ENCODE results near the gene IYD. TPM values are rescaled to one million over a fixed set of nuclear protein-coding genes. Genes with fewer than 3 reads are reported as not detected.

The IYD gene
- total RNA-seq, 1 experiment from 2014 or later, result not detected

DNA sequence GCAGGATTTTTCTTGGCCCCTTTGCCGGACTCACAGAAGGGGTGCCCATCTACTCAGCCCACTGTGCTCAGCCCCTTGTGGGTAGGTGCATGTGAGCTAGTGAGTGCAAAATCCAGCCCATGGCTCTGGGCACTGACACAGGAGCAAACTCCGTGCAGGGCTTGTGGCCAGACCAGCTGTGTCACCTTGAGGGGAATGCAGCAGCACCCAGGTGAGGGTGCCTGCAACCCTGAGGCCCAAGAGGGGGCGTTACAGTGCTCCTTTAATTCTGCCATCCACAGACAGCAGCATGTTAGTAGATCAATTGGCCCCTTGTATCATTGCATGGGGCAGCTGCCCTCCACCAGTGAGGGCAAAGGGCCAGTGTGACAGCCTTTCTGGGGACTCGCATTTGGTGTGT is 12.9 kb upstream of the IYD start:
- no peak overlapping the region for H3K4me2 ChIP-seq (ENCODE audit: insufficient read depth, insufficient read length, low read length)
- H2BK20ac ChIP-seq (ENCODE audit: low read depth, low read length, poor library complexity, severe bottlenecking), result no peak overlapping the region
- no peak overlapping the region for H2BK5ac ChIP-seq (ENCODE audit: insufficient read length, low read length)
- no peak overlapping the region for H3K23ac ChIP-seq (ENCODE audit: insufficient read length, low read depth, low read length)
- H4K20me1 ChIP-seq (ENCODE audit: control insufficient read depth, insufficient read depth, insufficient read length), result no peaks in the 10 kb centered on the region
- no peak overlapping the region for H2AFZ ChIP-seq (ENCODE audit: low read length)
- no peak overlapping the region for H3K27ac Mint-ChIP-seq
- no peaks in the 10 kb centered on the region for H3K79me1 ChIP-seq (ENCODE audit: insufficient read depth, low read depth, low read length, poor library complexity, severe bottlenecking)
- H3K56ac ChIP-seq (ENCODE audit: insufficient read length, low read depth, low read length), result no peak overlapping the region
- no peaks in the 10 kb centered on the region for H3K36me3 Mint-ChIP-seq (ENCODE audit: insufficient read depth in 1 of 3, low read depth in 3 of 3)
- H3K27ac ChIP-seq (ENCODE audit: insufficient read length, low read depth, low read length), result no peak overlapping the region
- H3K9me3 Mint-ChIP-seq, result no peaks in the 10 kb centered on the region; a peak in 1 of 5 replicates
- H3K4me3 Mint-ChIP-seq, result no peak overlapping the region
- H3K14ac ChIP-seq (ENCODE audit: insufficient read depth, low read length), result no peak overlapping the region; the same call in 1 of the 2 replicates
- no peaks in the 10 kb centered on the region for H3K4me1 Mint-ChIP-seq
- H3K9ac ChIP-seq (ENCODE audit: extremely low read depth, insufficient read length, low read length), result no peak overlapping the region
- no peak overlapping the region for H4K5ac ChIP-seq (ENCODE audit: insufficient read length, low read depth, low read length)
- peaks cover 7% of the 10 kb centered on the region for H3K27me3 Mint-ChIP-seq (ENCODE audit: low read depth)
- H3K4ac ChIP-seq (ENCODE audit: low read depth, low read length), result no peak overlapping the region
- no peak overlapping the region for H2BK120ac ChIP-seq (ENCODE audit: low read depth, low read length, poor library complexity, severe bottlenecking)
- no peaks in the 10 kb centered on the region for H3K27me3 ChIP-seq (ENCODE audit: insufficient read depth, low read length)
- H3K4me1 ChIP-seq (ENCODE audit: insufficient read depth, low read length), result no peaks in the 10 kb centered on the region
- no peak overlapping the region for H3K18ac ChIP-seq (ENCODE audit: insufficient read length, low read depth, low read length)
- peak; percentile 34 for DNase-seq
- H2AK5ac ChIP-seq (ENCODE audit: insufficient read length, low read length), result no peak overlapping the region
- no CpG with 5 or more reads among the region's 4 CpGs for WGBS (ENCODE audit: extremely low coverage, insufficient read length, low lambda C conversion rate)
- H3K9me3 ChIP-seq (ENCODE audit: control insufficient read depth, low read depth, low read length), result no peaks in the 10 kb centered on the region
- no peak overlapping the region for H4K91ac ChIP-seq (ENCODE audit: insufficient read length, low read depth, low read length)
- no peak overlapping the region for H3T11ph ChIP-seq (ENCODE audit: low read length)
- no peaks in the 10 kb centered on the region for H3K79me2 ChIP-seq (ENCODE audit: insufficient read depth, low read length)
- no peak overlapping the region for H4K8ac ChIP-seq (replicated peaks; ENCODE audit: insufficient read length, low read depth, low read length)
- peak; percentile 26; the same call in 2 of the 3 replicates for TF ChIP-seq CTCF (conservative IDR thresholded peaks at IDR 0.05)
- H2BK12ac ChIP-seq (ENCODE audit: insufficient read length, low read depth, low read length), result no peak overlapping the region
- H3K23me2 ChIP-seq (ENCODE audit: insufficient read length, low read depth, low read length, poor library complexity, severe bottlenecking), result no peaks in the 10 kb centered on the region
- no peak overlapping the region for H2BK15ac ChIP-seq (ENCODE audit: low read depth, low read length)
